Left hindlimb (tissue), 1 donor: ENCODE measurements around the gene DVL1.
A peak's percentile ranks its signal among the peaks of the same experiment; 100 is the strongest.
"Not testable (repeated sequence)": the region's sequence is repeated elsewhere in the genome, so short reads cannot be mapped to it uniquely, and the experiment has no call there.

Experiments used
- DNase-seq: peaks from one replicate; pipeline ENCODE4 v3.0.0-alpha.2; 2018

Gene DVL1

GRCh38 chr1:1373051-1373814 is 24.0 kb upstream of the DVL1 start:
- DNase-seq = peak; percentile 42

- DNase-seq = peak; percentile 79
Measured at GRCh38 chr1:1371746-1372711, 22.8 kb upstream of the DVL1 start.

GRCh38 chr1:1371364-1371745 is 22.1 kb upstream of the DVL1 start:
- peak; percentile 75 for DNase-seq

- peak; percentile 42 for DNase-seq
Measured at GRCh38 chr1:1370771-1371300, 21.6 kb upstream of the DVL1 start.

- not testable (repeated sequence) for DNase-seq
Measured at GRCh38 chr1:1370094-1370493, 20.9 kb upstream of the DVL1 start.

GRCh38 chr1:1367315-1367714 is 18.1 kb upstream of the DVL1 start:
- no peak for DNase-seq

GRCh38 chr1:1366699-1367066 is 17.5 kb upstream of the DVL1 start:
- no peak for DNase-seq

- DNase-seq = no peak
Measured at GRCh38 chr1:1365875-1366698, 16.9 kb upstream of the DVL1 start.

GRCh38 chr1:1364266-1364665 is 15.0 kb upstream of the DVL1 start:
- no peak for DNase-seq

GRCh38 chr1:1361982-1362423 is 12.8 kb upstream of the DVL1 start:
- DNase-seq = peak; percentile 84

- no peak for DNase-seq
Measured at GRCh38 chr1:1361233-1361981, 12.2 kb upstream of the DVL1 start.

- peak; percentile 85 for DNase-seq
Measured at GRCh38 chr1:1360506-1361169, 11.4 kb upstream of the DVL1 start.

- peak; percentile 88 for DNase-seq
Measured at GRCh38 chr1:1359664-1360468, 10.6 kb upstream of the DVL1 start.

- peak; percentile 78 for DNase-seq
Measured at GRCh38 chr1:1359308-1359663, 10.1 kb upstream of the DVL1 start.

- DNase-seq = peak; percentile 95
Measured at GRCh38 chr1:1358433-1359271, 9.4 kb upstream of the DVL1 start, which contains the start of gene MXRA8. MXRA8 (minus strand) TSS chr1:1358555; CDS start chr1:1358504, 51 bp downstream.

- DNase-seq = no peak
Measured at GRCh38 chr1:1357871-1358432, 8.7 kb upstream of the DVL1 start.

GRCh38 chr1:1356796-1357401 is 7.7 kb upstream of the DVL1 start:
- peak; percentile 52 for DNase-seq

- peak; percentile 48 for DNase-seq
Measured at GRCh38 chr1:1356166-1356795, 7.1 kb upstream of the DVL1 start.
